Upper lobe of left lung (tissue), 6 donors: Measurements from ENCODE around the gene NPFFR1. TPM values are rescaled to one million over a fixed set of nuclear protein-coding genes. Genes with fewer than 3 reads are reported as not detected.
A peak's percentile ranks its signal among the peaks of the same experiment; 100 is the strongest.

Source experiments
- ATAC-seq, 2 donors: fragments of 200-7000 bp; cut with Tn5 transposase; one replicate each; pipeline ENCODE4 v1.9.1; 2022; ENCODE audit warnings: mild to moderate bottlenecking in 2 of 2, moderate library complexity in 2 of 2; ENCODE audit not compliant: low FRiP score in 2 of 2
- DNase-seq, 2 donors: peaks; one replicate each; pipeline ENCODE4 v3.0.0-alpha.2; 2019 to 2020
- H3K27ac ChIP-seq, 4 donors: fragments of 200-600 bp; sonication (generic); one replicate each; pipeline ENCODE4 v1.5.1; 2016 to 2019
- H3K27me3 ChIP-seq, 4 donors: fragments of 200-600 bp; sonication (generic); one replicate each; pipeline ENCODE4 v1.5.1; 2017 to 2019
- H3K36me3 ChIP-seq, 4 donors: fragments of 200-600 bp; sonication (generic); one replicate each; pipeline ENCODE4 v1.5.1; 2016 to 2019
- H3K4me1 ChIP-seq, 4 donors: fragments of 200-600 bp; sonication (generic); one replicate each; pipeline ENCODE4 v1.5.1; 2018 to 2019
- H3K4me3 ChIP-seq, 4 donors: fragments of 200-600 bp; sonication (generic); one replicate each; pipeline ENCODE4 v1.5.1; 2017 to 2019; ENCODE audit warnings: mild to moderate bottlenecking in 2 of 4, moderate library complexity in 1 of 4
- H3K9me3 ChIP-seq, 4 donors: fragments of 200-600 bp; sonication (generic); one replicate each; pipeline ENCODE4 v1.5.1; 2018 to 2019
- CTCF ChIP-seq, 6 experiments: fragments of 450-650 bp in 4 of 6; fragments of 200-600 bp in 2 of 6; sonication (generic) in 2 of 6; IDR thresholded peaks; one replicate each; pipeline ENCODE4 v1.5.1; 2016 to 2019; ENCODE audit warnings: antibody characterized with exemption in 6 of 6
- EP300 ChIP-seq, 4 donors: sonication (generic); formaldehyde crosslinking; IDR thresholded peaks; one replicate each; pipeline ENCODE4 v1.5.1; 2017; ENCODE audit warnings: antibody characterized with exemption in 4 of 4, control low read depth in 2 of 4
- POLR2A ChIP-seq, 4 donors: fragments of 450-650 bp; IDR thresholded peaks; one replicate each; pipeline ENCODE4 v1.5.1; 2016 to 2017; ENCODE audit warnings: antibody characterized with exemption in 4 of 4, mild to moderate bottlenecking in 2 of 4
- POLR2AphosphoS5 ChIP-seq, 2 donors: sonication (generic); formaldehyde crosslinking; IDR thresholded peaks; one replicate each; pipeline ENCODE4 v1.5.1; 2017; ENCODE audit warnings: antibody characterized with exemption in 2 of 2
- WGBS, 2 donors: methylation state at CpG; one replicate each; pipeline ENCODE4 v1.1.5; 2017 to 2018; 5-methylcytosine and 5-hydroxymethylcytosine counted together
- total RNA-seq, 6 donors: library from RNA; depleted of rRNA in 4 of 6; stranded (reverse); fragments of >200 nt in 4 of 6; gene quantifications; one replicate each; pipeline versions ENCODE4 v1.1.0 to v1.2.1, GENCODE V29; 2016 to 2021
- donor health status: DM: no; HTN: no; CAD: no; lungs with moderate emphysema.
- donor health status: DM: no; HTN: yes; CAD: no; lungs with severe emphysema.

Gene NPFFR1
- total RNA-seq, 6 donors from 2014 or later = 0.15 to 1.0 (median 0.29) TPM

DNA sequence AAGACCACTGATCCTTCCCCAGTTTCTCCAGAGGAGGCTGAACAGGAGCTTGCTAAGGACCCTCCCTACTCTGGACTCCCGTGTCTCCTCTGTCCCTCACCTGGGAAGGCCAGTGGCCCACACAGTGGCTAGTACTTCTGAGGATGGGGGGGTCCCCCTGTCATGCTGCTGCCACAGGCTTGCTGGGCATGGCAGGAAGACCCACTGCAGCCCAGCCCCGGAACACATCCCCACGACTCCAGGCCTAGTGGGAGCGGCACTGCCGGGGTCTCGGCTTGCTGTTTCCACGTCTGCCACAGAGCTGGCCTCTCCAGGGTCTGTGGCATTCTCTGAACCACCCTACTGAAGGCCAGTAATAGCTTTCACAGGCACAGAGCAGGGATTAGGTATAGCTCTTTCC is 25.9 kb upstream of the NPFFR1 start:
- 92 to 100% methylated on average over 4 to 7 of the region's 7 CpGs for WGBS, 2 donors

DNA sequence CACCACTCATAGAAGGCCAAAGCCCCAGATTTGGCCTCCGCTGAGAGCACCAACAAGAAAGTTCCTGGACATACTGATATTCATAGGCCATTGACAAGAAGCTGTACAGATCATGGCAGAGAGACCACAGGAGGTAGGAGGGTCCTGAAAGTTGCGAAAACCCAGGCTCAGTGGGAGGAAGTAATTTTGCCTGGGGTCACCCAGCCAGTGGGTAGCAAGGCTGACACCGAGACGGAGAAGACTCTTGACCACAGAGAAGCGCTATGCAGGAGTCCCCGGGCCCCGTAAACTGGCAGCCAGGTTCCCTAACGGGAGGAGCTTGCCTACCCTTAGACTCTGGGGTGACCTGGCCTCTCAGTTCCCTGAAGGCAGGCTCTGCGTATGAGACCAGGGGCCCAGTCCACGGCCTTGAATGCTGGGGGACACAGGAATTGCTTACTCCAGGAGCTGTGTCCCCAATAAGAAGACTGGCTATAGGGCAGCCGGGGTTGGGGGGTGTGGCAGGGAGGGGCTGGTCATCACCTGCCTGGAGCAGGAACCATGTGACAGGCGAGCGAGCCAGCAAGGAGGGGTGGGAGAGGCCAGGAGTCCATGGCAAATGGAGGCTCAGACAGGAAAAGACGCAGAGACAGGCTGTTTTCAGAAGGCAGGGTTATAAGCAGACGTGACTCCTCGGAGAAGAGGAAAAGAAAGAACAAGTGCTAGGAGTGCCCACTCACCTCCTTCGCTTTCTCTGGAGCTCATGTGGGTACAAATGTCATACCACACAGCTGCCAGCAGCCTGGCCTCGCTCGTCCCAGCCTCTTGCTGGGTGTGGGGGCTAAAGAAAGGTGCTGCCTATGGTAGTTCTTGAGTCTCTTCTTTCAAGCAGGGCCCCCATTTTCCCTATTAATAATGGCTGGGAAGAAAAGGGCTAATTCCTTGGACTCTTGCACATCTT is 24.6 kb upstream of the NPFFR1 start:
- ATAC-seq = no peak
- Histone ChIP-seq H3K27me3 (no peaks in the 10 kb centered on the region), H3K4me1 (no peaks in the 10 kb centered on the region), H3K4me3 (no peak overlapping the region), H3K9me3 (no peaks in the 10 kb centered on the region), H3K27ac (no peak overlapping the region), H3K36me3 (no peaks in the 10 kb centered on the region)
- DNase-seq = peak in 1 of 2 donors; percentile 17
- WGBS, 2 donors = 80 to 98% methylated on average over 14 to 19 of the region's 19 CpGs
- TF ChIP-seq POLR2AphosphoS5 (IDR thresholded peaks at IDR 0.05) = no peak
- no peak for TF ChIP-seq EP300 (IDR thresholded peaks at IDR 0.05)
- TF ChIP-seq CTCF (IDR thresholded peaks at IDR 0.05) = no peak

More for the DNA sequence above, 25.9 kb upstream of the NPFFR1 start:
- no peak for TF ChIP-seq POLR2AphosphoS5 (IDR thresholded peaks at IDR 0.05)
- TF ChIP-seq EP300 (IDR thresholded peaks at IDR 0.05) = no peak
- no peak for TF ChIP-seq CTCF (IDR thresholded peaks at IDR 0.05)
- TF ChIP-seq POLR2A (IDR thresholded peaks at IDR 0.05) = no peak
- H3K27me3 ChIP-seq = no peaks in the 10 kb centered on the region
- H3K9me3 ChIP-seq = no peaks in the 10 kb centered on the region
- no peaks in the 10 kb centered on the region for H3K4me1 ChIP-seq
- no peak overlapping the region for H3K27ac ChIP-seq
- no peaks in the 10 kb centered on the region for H3K36me3 ChIP-seq
- ATAC-seq (peak in 1 of 2 donors; percentile 30), DNase-seq (peak in 1 of 2 donors; percentile 46)
- no peak overlapping the region for H3K4me3 ChIP-seq

DNA sequence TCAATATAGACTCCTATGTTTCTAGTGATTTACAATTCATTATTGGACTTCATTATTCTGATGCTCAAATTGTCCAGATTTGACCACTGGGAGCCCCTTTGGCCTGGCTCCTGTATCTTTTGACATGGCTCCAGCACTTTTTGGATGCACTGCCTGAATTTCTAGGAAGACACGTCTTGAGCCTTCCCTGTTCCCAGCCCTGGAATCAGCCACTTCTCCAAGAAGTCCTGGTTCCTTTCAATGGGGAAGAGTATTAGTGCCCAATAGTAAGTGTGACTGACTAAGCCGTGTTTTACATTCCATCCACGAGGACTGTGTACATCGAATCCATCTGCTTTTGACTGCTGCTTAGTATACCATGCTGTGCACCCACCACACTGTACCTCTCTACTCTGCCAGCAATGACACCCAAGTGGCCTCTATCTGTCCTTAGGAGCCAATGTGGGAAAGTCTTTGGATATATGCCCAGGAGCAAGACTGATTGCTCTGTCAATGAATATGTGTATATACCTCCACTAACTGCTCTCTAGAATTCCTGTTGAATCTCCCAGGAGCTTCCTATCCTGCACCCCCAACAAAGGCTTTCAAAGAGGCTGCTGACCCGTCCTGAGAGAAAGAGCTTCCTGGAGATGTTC is 23.2 kb upstream of the NPFFR1 start:
- Histone ChIP-seq H3K4me1 (peaks cover 0 to 5% (median 1%) of the 10 kb centered on the region in 4 donors), H3K27me3 (no peaks in the 10 kb centered on the region), H3K4me3 (no peak overlapping the region), H3K36me3 (no peaks in the 10 kb centered on the region), H3K9me3 (no peaks in the 10 kb centered on the region), H3K27ac (no peak overlapping the region)
- ATAC-seq (no peak), DNase-seq (no peak)
- WGBS, 2 donors = 88 to 89% methylated on average over 5 of the region's 5 CpGs
- TF ChIP-seq CTCF (IDR thresholded peaks at IDR 0.05) (no peak), EP300 (IDR thresholded peaks at IDR 0.05) (no peak), POLR2A (IDR thresholded peaks at IDR 0.05) (no peak), POLR2AphosphoS5 (IDR thresholded peaks at IDR 0.05) (no peak)

DNA sequence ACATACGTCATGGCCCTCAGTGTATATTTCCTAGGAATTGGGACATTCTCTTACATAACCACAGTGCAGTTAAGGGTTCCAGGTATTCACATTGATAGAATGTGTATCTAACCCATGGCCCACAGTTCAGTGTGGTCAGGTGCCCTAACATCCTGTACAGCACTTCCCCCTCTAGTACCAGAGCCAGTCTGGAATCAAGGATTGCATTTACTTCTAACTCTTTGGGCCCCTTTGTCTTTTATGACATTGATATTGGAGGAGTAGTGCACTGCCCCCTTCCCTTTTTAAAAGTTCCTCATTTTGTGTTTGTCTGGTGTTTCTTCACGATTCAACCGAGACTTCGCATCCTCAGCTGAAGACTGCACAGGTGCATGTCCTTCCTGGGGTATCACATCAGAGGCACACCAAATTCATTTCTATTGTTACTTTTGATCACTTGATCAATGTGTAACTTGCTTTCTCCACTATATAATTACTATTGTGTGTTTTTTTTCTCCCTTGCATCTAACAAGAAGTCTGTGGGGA is 22.4 kb upstream of the NPFFR1 start:
- no peak for TF ChIP-seq EP300 (IDR thresholded peaks at IDR 0.05)
- no peak for TF ChIP-seq CTCF (IDR thresholded peaks at IDR 0.05)
- no peak for TF ChIP-seq POLR2AphosphoS5 (IDR thresholded peaks at IDR 0.05)
- no peak for TF ChIP-seq POLR2A (IDR thresholded peaks at IDR 0.05)
- DNase-seq = no peak
- WGBS, 2 donors = 74 to 86% methylated on average over 4 of the region's 4 CpGs
- no peak for ATAC-seq
- Histone ChIP-seq H3K27ac (no peak overlapping the region), H3K9me3 (no peaks in the 10 kb centered on the region), H3K4me3 (no peak overlapping the region), H3K36me3 (no peaks in the 10 kb centered on the region), H3K27me3 (no peaks in the 10 kb centered on the region), H3K4me1 (peaks cover 0 to 9% (median 3%) of the 10 kb centered on the region in 4 donors)
